Activated CD4-positive, CD25-positive, alpha-beta regulatory T cell treated with anti-CD3 and anti-CD28 coated beads, Interleukin-2, amount 50 U/mL, for 16 hours (primary cell): ENCODE results near the gene SMIM33.
"Not testable (repeated sequence)": the region's sequence is repeated elsewhere in the genome, so short reads cannot be mapped to it uniquely, and the experiment has no call there.

ENCODE experiments used
- DNase-seq: peaks from one replicate; pipeline ENCODE4 v3.0.0-alpha.2; 2020; ENCODE audit warnings: low read depth, low spot score

The SMIM33 gene

DNA sequence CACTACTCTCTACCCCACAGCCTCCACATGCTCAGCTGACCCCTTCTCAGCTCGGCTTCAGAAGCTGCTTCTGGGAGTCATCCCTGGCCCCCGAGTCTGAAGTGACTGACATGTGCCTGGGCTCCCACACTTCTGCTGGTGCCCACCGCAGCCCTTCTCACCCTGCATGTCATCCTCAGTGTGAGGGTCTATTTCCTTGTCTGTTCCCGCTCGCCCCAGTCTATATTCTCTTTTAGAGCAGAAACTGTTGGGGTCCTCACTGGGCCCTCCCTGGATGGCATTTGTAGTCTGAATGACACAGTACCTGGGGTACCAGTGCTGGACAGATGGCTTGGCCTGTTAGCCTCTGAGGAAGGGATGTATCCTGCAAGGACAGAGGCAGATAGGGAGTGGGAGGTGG, 13.6 kb upstream of the SMIM33 start:
- DNase-seq: no peak

DNA sequence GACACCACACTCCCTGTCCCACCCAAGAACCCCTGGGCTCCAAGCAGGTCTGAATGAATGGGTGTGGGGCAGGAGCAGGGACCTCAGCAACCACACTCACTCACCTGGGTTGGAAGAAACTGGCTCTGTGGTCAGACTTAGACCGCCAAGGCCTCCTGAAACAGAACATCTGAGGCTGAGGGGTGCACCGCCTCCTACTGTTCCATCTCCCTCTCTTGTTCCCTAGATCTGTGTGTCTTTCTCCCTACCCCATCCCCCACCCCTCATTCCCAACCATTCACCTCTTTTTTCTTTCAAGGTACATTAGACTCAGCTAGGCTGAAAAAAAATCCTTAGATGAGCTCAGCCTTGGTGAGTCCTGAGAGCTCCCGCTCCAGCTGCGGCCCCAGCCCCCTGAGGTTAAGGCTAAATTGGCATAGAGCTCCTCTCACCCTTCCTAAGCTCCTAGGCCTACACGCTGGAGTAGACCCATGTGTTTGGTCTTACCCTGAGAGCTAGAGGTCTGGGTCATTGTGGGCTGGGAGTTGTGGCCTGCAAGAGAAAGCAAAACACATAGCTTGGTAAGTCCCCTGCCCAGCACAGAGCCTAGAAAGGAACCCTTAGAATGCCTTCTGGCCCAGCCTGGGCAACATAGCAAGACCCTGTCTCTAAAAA, 13.0 kb upstream of the SMIM33 start:
- DNase-seq: no peak

DNA sequence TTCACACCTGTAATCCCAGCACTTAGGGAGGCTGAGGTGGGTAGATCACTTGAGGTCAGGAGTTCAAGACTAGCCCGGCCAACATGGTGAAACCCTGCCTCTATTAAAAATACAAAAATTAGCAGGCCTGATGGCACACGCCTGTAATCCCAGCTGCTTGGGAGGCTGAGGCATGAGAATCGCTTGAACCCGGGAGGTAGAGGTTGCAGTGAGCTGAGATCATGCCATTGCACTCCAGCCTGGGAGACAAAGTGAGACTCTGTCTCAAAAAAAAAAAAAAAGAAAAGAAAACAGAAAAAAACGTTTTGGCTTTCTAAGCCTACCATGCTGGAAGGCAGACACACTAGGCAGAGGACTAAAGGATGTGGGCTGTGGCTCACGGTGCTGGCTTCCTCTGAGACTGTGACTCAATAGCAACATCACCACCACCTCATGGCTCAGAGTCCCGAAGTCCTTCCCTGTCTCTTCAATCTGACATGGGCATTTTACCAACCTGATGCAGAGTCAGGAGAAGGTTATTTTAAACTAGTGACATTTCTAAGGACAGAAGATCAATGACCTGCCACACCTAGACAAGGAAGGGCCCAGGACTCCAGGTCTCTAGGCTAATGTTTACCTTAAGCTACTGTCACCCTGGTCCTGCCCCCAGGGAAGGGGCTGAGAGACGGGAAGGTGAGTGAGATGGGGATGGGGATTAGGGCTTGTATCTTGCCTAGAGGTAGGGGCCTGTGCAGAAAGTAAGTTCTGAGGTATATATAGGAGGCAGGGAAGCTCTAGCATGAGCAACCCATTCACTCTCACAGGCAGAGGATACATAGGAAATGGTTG, 12.0 kb upstream of the SMIM33 start:
- peak; percentile 58 for DNase-seq

DNA sequence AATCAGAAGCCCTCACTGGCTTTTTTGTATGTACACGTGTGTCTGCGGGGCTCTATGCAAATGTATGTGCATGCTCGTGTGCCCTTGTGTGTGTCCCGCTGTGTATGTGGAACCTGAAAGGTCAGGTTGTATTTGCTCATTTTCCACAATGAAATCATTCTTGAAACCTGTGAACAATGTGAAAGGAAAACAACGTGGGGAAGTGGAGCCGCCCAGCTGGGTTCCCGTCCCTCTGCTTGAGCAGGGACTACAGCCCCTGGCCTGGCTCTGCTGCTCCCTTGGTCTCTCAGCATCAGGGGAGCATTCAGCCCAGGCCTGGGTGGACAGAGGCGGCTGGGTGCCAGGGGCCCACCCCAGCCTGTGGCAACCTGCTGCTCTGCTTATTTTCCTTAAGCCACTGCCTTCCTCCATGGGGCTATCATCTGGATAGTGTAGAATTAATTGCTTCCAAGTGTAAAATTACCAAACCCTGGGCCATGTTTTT, 11.3 kb upstream of the SMIM33 start:
- no peak for DNase-seq

DNA sequence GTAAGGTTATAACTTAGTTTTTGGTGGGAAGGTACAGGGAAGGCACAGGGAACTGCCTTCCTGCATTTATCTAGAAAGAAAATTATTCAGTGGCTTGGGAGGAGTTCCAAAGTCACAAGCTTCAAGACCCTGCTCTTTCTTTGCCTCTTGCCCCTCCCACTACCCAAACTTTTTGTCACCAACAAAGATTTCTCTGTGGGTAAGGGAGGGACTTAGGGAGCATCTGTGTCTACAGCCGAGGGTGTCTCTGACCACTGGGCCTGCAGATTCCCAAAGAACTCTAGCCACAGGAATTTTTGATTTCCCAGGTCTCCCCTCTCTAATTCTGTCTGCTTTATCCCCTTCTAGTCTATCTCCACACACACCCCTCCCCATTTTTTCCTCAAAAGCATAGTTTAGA, 10.3 kb upstream of the SMIM33 start:
- no peak for DNase-seq

DNA sequence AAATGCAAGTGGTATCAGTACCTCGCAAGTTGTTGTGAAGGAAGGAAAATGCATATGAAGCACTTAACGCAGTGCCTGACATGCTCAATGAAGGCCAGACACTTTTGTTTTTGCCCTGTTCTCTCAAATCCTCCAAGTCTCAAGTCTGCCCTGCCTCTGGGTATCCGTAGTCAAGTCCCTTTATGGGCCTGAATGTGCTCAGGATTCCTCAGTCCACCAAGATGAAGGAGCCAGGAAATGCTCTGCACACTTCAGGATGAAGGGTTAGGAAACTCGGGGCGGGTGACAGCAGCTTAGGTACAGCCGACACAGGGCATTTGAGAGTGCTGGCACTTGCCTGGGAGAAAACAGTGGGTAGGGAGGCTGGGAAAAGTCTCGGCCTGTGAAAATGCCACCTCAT, 9.6 kb upstream of the SMIM33 start:
- no peak for DNase-seq

DNA sequence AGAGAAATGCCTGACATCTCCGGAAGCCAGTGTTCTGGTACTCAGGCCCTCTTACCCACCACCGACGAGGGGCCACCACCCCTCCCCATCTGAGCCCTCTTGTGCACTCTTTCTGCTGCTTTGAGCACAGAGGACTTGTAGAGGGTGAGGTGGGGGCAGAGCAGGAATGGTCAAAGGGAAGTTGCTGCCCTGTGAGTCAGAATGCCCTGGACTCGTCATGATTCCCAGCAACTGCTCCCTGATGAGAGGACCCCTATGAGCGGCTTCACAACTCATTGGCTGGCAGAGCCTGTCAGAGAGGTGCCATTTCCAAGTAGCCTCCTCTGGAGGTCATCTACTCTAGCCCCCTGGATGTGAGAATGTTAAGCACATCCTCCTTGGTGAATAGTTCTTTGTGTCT, 9.1 kb upstream of the SMIM33 start:
- no peak for DNase-seq

DNA sequence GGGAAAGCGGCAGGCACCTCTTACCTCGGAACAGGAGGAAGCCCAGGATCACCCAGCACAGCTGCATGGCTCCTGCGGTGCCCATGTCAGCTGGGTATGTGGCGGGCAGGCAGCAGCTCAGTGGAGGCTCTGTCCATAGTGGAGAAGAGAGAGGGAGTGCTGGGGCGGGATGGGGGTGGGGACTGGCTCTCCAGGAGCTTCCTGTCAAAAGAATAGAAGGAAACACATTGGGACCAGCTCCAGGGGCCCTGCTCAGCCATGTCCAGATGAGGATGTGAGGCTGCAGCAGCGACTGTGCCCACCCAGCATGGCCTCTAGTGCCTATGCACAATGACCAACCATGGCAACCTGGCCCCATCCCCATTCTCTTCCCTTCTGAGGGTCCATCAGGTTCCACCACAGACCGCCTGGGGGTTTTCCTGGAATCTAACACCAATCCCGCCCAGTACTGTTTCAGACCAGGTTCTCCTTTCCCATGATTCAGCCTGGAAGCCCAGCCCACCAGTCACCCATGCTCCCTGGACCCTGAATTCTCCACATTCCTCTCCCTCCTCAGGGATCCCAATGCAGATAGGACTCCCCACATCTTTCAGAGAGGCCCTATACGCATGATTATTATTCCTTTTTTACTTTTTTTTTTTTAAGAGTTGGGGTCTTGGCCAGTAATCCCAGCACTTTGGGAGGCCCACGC, 8.1 kb upstream of the SMIM33 start, which contains the start of gene ECSCR:
ECSCR (minus strand) TSS at position 158 of the 691 bp plus-strand sequence; CDS start at position 85, 73 bp downstream.
- DNase-seq: no peak

DNA sequence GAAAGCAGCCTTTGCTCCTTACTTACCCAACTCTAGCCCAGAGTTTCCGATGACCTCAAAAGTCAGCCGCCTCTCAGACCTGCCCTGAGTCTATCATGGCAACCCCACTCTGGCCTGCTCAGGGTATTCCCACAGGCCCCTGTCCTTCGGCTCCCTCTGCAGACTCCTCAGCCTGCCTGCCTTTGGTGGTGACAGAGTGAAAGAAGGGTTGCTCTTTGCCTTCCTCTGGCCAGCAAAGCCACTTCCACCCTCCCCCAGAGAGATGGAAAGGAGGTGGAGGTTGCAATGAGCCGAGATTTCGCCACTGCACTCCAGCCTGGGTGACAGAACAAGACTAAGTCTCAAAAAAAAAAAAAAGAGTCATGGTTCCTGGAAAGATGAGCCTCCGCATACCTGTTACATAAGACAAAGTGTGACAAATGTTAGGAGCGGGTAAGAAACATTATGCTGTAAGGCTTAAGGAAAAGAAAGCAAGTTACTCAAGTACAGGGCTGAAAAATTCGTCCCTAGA, 2.3 kb upstream of the SMIM33 start:
- DNase-seq: no peak

DNA sequence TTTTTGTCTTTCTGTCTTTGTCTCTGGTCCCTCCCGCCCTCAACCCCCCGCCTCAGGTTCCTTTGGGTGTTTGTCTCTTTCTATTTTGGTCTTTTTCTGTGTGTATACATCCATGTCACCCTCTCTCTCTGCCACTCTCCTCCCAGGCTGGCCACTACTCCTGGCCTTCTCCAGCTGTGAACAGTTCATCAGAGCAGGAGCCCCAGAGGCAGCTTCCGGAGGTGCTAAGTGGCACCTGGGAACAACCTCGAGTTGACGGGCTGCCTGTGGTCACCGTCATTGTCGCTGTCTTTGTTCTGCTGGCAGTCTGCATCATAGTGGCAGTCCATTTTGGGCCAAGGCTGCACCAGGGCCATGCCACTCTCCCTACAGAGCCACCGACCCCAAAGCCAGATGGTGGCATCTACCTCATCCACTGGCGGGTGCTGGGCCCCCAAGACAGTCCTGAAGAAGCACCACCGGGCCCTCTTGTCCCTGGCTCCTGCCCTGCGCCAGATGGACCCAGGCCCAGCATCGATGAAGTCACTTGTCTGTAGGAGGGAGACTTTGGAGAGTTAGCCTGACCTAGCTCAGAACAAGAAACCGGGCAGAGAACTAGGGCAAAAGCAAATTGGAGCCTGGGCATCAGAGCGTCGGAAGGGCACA, 1.7 kb downstream of the SMIM33 start:
- DNase-seq: no peak

DNA sequence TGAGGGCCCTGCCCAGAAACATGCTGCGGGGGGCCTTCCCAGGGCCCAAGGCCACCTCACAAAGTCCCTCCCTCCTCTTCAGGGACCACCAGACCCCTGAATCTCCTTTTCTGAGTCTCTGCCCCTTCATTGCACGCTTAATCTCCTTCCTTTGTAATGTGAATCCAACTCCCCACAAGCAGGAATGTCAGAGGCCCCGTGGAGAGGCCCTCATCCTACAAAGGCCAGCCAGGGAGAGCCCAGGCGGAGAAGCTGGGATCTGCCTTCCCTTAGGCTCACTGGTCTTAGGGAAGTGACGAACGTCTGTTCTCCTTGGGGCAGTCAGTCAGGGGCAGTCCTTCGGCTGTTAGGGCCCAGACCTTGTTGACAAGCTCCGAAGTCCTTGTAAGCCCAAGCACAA, 2.3 kb downstream of the SMIM33 start:
- DNase-seq: no peak

DNA sequence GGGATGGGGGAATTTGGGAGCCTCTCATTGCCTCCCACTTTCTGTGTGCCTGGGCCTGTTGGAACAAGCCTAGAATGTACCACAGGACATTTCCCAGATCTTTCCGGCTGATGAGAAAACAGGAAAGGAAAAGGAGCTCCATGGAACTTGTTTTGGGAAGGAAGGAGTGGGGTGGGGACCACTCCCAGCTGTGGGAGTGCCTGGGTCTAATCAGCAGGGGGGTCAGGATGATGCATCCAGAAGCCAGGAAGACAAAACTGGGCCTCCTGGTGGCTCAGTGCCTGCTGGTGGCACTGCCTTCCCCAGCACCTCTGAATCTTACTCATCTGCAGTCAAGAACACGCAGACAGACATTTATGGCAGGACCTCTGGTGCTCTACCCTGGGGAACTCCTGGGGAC, 2.8 kb downstream of the SMIM33 start:
- no peak for DNase-seq

DNA sequence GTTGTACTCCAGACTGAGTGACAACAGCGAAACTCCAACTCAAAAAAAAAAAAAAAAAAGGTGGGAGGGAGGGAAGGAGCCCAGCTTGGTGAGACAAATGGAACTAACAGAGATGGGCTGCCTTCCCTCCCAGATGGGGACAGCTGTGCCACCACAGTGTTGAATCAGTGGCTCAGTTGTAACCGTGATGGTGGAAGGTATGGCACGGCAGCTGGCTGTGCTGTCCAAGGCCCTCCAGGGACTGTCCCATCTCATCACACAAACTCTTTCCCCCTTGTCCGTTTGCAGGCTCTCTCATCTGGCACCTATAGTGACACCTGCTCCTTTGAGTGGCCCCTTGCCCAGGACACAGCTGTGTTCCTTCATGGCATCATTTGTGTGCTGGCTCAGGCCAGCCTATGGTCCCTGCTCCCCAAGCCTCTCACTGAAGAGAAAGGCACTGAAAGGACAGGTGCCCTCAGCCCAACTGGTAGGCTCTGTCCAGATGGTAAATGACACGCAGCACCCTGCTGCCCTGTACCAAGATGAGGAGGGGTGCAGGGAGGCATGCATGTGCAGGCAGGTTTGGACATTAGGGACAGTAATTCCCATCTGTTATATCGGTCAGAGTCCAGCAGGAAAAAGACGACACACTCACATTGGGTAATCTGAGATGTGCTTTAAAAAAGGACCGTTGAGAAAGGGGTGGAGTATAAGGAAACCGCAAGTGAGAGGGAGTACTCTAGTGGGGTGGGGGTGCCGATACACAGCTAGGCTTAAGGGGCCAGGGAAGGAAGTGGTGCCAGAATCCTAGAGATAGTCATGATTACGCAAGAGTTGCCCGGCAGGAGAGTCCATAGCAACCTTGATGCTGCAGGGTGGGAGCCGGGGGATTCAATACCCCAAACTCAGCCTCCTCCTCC, 4.3 kb downstream of the SMIM33 start:
- no peak for DNase-seq

DNA sequence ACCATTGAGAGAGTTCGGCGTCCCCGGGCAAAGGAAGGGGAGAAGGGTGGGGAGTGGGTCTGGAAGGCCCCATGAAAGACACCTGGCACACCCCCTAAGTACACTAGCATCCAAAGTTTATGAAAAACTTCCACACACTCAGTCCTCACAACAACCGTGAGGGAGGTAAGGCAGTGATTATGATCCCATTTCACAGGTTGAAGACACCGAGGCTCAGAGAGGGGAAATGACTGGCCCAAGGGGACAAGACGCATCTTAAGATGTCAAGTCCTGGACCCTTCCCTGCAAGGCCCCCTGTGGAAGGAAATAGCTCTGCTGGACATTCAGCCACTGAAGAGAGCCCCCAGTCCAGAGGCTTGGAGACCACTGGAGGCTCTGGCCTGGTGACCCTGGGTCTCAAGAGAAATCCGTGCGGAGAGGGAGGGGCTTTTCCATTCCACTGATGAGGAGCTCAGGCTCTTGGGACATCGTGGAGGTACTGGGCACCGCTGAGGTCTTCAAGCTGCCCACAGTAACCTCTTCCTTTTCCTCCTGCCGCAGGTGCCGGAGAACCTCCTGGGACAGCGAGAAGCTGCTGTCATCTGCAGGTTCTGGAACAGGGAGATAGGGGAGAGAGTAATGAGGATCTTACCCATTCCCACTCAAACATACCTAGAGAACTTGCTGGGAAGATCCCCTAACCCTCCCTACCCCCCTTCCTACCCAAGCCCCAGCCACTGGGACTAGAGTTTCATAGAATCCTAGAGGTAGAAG, 5.2 kb downstream of the SMIM33 start:
- no peak for DNase-seq

DNA sequence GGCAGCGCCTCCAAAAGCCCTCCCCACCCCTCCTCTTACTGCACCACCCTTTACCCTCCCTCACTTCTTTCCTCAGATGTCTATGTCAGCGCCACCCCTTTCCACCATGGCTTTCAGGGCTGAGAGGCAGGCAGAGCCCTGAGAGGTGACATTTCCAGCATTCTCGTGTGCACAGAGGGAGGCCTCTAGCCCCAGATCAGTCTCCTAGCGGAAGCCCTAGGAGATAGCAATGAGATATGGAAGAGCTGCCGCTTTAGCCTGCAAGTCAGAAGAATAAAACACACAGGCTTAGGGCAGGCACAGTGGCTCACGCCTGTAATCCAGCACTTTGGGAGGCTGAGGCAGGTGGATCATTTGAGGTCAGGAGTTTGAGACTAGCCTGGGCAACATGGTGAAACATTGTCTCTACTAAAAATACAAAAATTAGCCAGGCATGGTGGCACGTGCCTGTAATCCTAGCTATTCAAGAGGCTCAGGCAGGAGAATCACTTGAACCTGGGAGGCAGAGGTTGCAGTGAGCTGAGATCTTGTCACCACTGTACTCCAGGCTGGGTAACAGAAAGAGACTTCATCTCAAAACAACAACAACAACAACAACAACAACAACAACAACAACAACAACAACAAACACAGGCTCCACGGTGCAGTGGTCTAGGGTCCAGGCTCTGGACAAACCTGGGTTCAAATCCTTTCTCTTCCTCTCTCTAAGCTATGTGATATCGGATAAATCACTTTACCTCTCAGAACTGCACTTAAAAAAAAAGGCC, 8.0 kb downstream of the SMIM33 start:
- DNase-seq: not testable (repeated sequence)

DNA sequence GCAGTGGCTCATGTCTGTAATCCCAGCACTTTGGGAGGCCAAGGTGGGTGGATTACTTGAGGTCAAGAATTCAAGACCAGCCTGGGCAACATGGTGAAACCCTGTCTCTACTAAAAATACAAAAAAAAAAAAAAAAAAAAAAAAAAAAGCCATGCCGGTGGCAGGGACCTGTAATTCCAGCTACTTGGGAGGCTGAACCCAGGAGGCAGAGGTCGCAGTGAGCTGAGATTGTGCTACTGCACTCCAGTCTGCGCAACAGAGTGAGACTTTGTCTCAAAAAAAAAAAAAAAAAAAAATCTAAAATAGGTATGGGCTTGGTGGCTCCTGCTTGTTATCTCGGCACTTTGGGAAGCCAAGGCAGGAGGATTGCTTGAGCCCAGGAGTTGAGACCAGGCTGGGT, 8.9 kb downstream of the SMIM33 start:
- not testable (repeated sequence) for DNase-seq

DNA sequence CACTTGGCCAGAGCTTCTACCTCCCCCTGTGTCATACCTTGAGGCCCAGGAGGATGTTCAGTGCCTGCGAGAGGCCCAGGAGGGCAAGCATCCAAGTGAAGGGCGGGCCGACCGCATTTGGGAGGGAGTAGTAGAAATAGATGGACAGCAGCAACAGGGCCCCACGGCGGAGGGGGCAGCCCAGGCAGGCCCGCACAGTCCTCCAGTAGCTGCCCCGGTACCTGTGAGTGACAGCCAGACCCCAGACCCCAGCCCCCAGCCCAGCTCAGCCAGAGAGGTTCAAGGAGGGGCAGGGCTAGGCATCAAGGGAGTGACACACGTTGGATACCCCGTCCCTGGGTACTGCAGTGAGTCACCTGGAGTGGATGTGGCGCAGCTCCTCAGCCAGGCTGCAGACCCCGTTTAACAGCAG, 10.3 kb downstream of the SMIM33 start:
- DNase-seq: no peak

DNA sequence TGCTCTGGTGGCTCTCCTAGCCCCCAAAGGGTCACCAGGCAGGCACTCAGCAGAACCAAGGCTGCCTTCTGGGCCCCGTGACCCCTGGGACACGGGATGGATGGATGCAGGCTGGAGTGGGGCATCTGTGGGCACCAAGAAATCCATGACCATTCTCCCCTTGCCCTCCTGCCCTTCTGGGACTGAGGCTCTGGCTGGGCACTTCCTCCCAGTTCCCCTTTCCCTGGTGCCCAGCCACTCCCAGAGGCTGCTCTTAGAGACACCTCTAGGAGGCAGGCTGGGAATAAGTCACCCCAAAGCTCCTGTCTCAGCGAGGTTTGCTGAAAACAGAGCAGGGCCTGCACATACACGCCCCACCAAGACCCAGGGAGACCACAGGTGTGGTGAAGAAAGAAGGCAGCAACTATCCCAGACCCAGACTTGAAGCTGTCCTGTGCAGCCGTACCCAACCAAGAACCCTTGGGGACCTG, 10.8 kb downstream of the SMIM33 start:
- DNase-seq: no peak
